Measurements from ENCODE around the gene JSRP1.

Gene JSRP1

GRCh38 chr19:2289714-2290435 lies 33.7 kb upstream of the JSRP1 start:
- TF ChIP-seq, protein P1, sequence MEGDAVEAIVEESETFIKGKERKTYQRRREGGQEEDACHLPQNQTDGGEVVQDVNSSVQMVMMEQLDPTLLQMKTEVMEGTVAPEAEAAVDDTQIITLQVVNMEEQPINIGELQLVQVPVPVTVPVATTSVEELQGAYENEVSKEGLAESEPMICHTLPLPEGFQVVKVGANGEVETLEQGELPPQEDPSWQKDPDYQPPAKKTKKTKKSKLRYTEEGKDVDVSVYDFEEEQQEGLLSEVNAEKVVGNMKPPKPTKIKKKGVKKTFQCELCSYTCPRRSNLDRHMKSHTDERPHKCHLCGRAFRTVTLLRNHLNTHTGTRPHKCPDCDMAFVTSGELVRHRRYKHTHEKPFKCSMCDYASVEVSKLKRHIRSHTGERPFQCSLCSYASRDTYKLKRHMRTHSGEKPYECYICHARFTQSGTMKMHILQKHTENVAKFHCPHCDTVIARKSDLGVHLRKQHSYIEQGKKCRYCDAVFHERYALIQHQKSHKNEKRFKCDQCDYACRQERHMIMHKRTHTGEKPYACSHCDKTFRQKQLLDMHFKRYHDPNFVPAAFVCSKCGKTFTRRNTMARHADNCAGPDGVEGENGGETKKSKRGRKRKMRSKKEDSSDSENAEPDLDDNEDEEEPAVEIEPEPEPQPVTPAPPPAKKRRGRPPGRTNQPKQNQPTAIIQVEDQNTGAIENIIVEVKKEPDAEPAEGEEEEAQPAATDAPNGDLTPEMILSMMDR (IDR thresholded peaks at IDR 0.05; ENCODE audit: low read depth, low read length, poor library complexity, severe bottlenecking): no peak
- TF ChIP-seq EZH2phosphoT487 (IDR thresholded peaks at IDR 0.05; ENCODE audit: borderline replicate concordance, low read length): no peak
- Histone ChIP-seq H3K27me3 (ENCODE audit: control insufficient read depth, low read length) (no peaks in the 10 kb centered on the region), H3K9me3 (ENCODE audit: control insufficient read depth, insufficient read depth, low read length) (no peaks in the 10 kb centered on the region), H3K4me3 (ENCODE audit: low read length) (peak overlapping the region; percentile 72), H3K36me3 (ENCODE audit: control insufficient read depth, low read length) (peaks cover 27% of the 10 kb centered on the region), H3K9me2 (replicated peaks; ENCODE audit: control insufficient read depth, low read length) (no peaks in the 10 kb centered on the region), H4K20me1 (ENCODE audit: control insufficient read depth, insufficient read depth, low read depth, low read length) (no peaks in the 10 kb centered on the region), H3K4me1 (ENCODE audit: control insufficient read depth, low read length) (peaks cover 50% of the 10 kb centered on the region), H3K27ac (ENCODE audit: low read depth, low read length) (peak overlapping the region; percentile 97), H3F3A (ENCODE audit: control insufficient read depth, insufficient read depth) (peaks cover 7% of the 10 kb centered on the region), H3K4me2 (ENCODE audit: low read length) (peak overlapping the region; percentile 78), H3K79me2 (ENCODE audit: control insufficient read depth, low read length) (peaks cover 50% of the 10 kb centered on the region)

GRCh38 chr19:2288818-2289713 lies 32.8 kb upstream of the JSRP1 start:
- H3K4me3 ChIP-seq (ENCODE audit: low read length): peak overlapping the region; percentile 72
- H3K27me3 ChIP-seq (ENCODE audit: control insufficient read depth, low read length): no peaks in the 10 kb centered on the region

DNA sequence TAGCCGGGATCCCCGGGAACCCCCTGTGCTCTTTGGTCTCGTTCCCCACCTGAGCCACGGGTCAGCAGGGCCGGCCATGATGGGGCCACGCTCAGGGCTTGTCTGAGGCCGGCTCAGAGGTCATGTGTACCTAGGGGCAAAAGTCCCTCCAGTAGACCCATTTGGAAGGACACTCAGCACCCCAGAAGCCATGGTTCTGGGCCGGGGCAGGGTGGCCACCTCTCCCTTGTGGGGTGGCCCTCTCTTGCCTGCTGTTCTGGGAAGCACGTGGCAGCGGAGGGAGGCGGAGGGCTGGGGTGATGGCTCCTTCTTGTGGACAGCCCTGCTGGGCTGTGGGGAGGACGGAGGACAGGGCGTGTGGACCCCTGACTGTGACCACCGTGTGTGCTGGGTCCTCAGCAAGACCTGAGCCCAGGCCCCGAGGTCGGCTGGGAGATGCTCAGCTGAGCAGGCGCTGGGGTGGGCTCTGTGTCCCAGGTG lies 32.2 kb upstream of the JSRP1 start:
- Histone ChIP-seq H3K27me3 (ENCODE audit: control insufficient read depth, low read length) (no peaks in the 10 kb centered on the region), H3K4me3 (ENCODE audit: low read length) (peak overlapping the region; percentile 72), H3K79me2 (ENCODE audit: control insufficient read depth, low read length) (peaks cover 36% of the 10 kb centered on the region), H3K4me1 (ENCODE audit: control insufficient read depth, low read length) (peaks cover 35% of the 10 kb centered on the region), H3K36me3 (ENCODE audit: control insufficient read depth, low read length) (peaks cover 17% of the 10 kb centered on the region), H3F3A (ENCODE audit: control insufficient read depth, insufficient read depth) (peaks cover 10% of the 10 kb centered on the region), H3K4me2 (ENCODE audit: low read length) (peak overlapping the region; percentile 78), H3K27ac (ENCODE audit: low read depth, low read length) (peak overlapping the region; percentile 97), H3K9me2 (replicated peaks; ENCODE audit: control insufficient read depth, low read length) (no peaks in the 10 kb centered on the region), H3K9me3 (ENCODE audit: control insufficient read depth, insufficient read depth, low read length) (no peaks in the 10 kb centered on the region), H4K20me1 (ENCODE audit: control insufficient read depth, insufficient read depth, low read depth, low read length) (no peaks in the 10 kb centered on the region)
- TF ChIP-seq, protein P1 (IDR thresholded peaks at IDR 0.05; ENCODE audit: low read depth, low read length, poor library complexity, severe bottlenecking): no peak
- no peak for TF ChIP-seq EZH2phosphoT487 (IDR thresholded peaks at IDR 0.05; ENCODE audit: borderline replicate concordance, low read length)

More at GRCh38 chr19:2288818-2289713, 32.8 kb upstream of the JSRP1 start:
- peak overlapping the region; percentile 78 for H3K4me2 ChIP-seq (ENCODE audit: low read length)
- no peak for TF ChIP-seq EZH2phosphoT487 (IDR thresholded peaks at IDR 0.05; ENCODE audit: borderline replicate concordance, low read length)
- TF ChIP-seq, protein P1 (IDR thresholded peaks at IDR 0.05; ENCODE audit: low read depth, low read length, poor library complexity, severe bottlenecking): no peak
- H3K79me2 ChIP-seq (ENCODE audit: control insufficient read depth, low read length): peaks cover 43% of the 10 kb centered on the region
- H3K9me2 ChIP-seq (replicated peaks; ENCODE audit: control insufficient read depth, low read length): no peaks in the 10 kb centered on the region
- no peaks in the 10 kb centered on the region for H3K9me3 ChIP-seq (ENCODE audit: control insufficient read depth, insufficient read depth, low read length)
- no peaks in the 10 kb centered on the region for H4K20me1 ChIP-seq (ENCODE audit: control insufficient read depth, insufficient read depth, low read depth, low read length)
- peak overlapping the region; percentile 97 for H3K27ac ChIP-seq (ENCODE audit: low read depth, low read length)
- H3K36me3 ChIP-seq (ENCODE audit: control insufficient read depth, low read length): peaks cover 24% of the 10 kb centered on the region
- peaks cover 8% of the 10 kb centered on the region for H3F3A ChIP-seq (ENCODE audit: control insufficient read depth, insufficient read depth)
- peaks cover 42% of the 10 kb centered on the region for H3K4me1 ChIP-seq (ENCODE audit: control insufficient read depth, low read length)
